Lower leg skin (tissue), 4 donors: ENCODE measurements around the gene CASP3. TPM values are rescaled to one million over a fixed set of nuclear protein-coding genes. Genes with fewer than 3 reads are reported as not detected.
A peak's percentile ranks its signal among the peaks of the same experiment; 100 is the strongest.

ENCODE experiments used
- DNase-seq, 2 donors: peaks; one replicate each; pipeline ENCODE4 v3.0.0-alpha.2; 2019; ENCODE audit warnings: low spot score in 2 of 2
- H3K4me3 ChIP-seq: fragments of 200-600 bp; sonication (generic); 2 replicates; pipeline ENCODE4 v1.5.1; 2017; ENCODE audit warnings: mild to moderate bottlenecking, low read depth; ENCODE audit not compliant: poor library complexity, severe bottlenecking
- CTCF ChIP-seq, 3 donors: fragments of 450-650 bp; IDR thresholded peaks; one replicate each; pipeline ENCODE4 v1.5.1; 2016; ENCODE audit warnings: antibody characterized with exemption in 3 of 3, mild to moderate bottlenecking in 3 of 3, moderate library complexity in 2 of 3
- POLR2A ChIP-seq, 2 donors: fragments of 450-650 bp; IDR thresholded peaks; one replicate each; pipeline ENCODE4 v1.6.1; 2016 to 2017; ENCODE audit warnings: antibody characterized with exemption in 2 of 2, mild to moderate bottlenecking in 1 of 2, moderate library complexity in 1 of 2
- WGBS, 2 donors: methylation state at CpG; one replicate each; pipeline ENCODE4 v1.1.5; 2018; 5-methylcytosine and 5-hydroxymethylcytosine counted together
- intact Hi-C: fragments of 100-400 bp; cut with DNase I; formaldehyde crosslinking; loops from one replicate; pipeline ENCODE4 v1.15.0; 2023; ENCODE audit warnings: low total_unique reads
- total RNA-seq, 4 donors: library from RNA; depleted of rRNA; stranded (reverse); fragments of >200 nt; gene quantifications; one replicate each; pipeline ENCODE4 v1.1.0, GENCODE V29; 2016

Gene CASP3
- total RNA-seq = 10 to 100 TPM; 10.2 to 18.4 (median 14.8) TPM

- H3K4me3 ChIP-seq = peak within 1 kb of the TSS; percentile 63
- TF ChIP-seq POLR2A (IDR thresholded peaks at IDR 0.05) (peak in 1 of 2 donors; percentile 67), CTCF (IDR thresholded peaks at IDR 0.05) (peak in 1 of 3 donors; percentile 41)
- intact Hi-C loops = no loop called here
- 0 to 2% methylated on average over 31 to 46 of the region's 90 CpGs for WGBS, 2 donors
- peak; percentile 94 to 99 for DNase-seq
These were observed at the start of gene CASP3, which contains the start of gene PRIMPOL for GRCh38 chr4:184649026-184649970. CASP3 (minus strand) TSS chr4:184649447; CDS start chr4:184638453, 10,994 bp downstream. PRIMPOL (plus strand) TSS chr4:184649738; CDS start chr4:184657141, 7,403 bp downstream.

- intact Hi-C loops = no loop called here
- TF ChIP-seq CTCF (IDR thresholded peaks at IDR 0.05) (no peak), POLR2A (IDR thresholded peaks at IDR 0.05) (no peak)
- no peak overlapping the region for H3K4me3 ChIP-seq
- no peak for DNase-seq
- WGBS, 2 donors = 78 to 90% methylated on average over 3 of the region's 3 CpGs
These were observed 48.7 kb upstream of the CASP3 start for GRCh38 chr4:184697956-184698355.

GRCh38 chr4:184695178-184695896 is 46.1 kb upstream of the CASP3 start:
- H3K4me3 ChIP-seq = no peak overlapping the region
- intact Hi-C loops = no loop called here
- peak in 1 of 2 donors; percentile 42 for DNase-seq
- no peak for TF ChIP-seq POLR2A (IDR thresholded peaks at IDR 0.05)
- TF ChIP-seq CTCF (IDR thresholded peaks at IDR 0.05) = no peak
- WGBS, 2 donors = 51 to 52% methylated on average over 3 of the region's 3 CpGs

- no peak for DNase-seq
These were observed 45.2 kb upstream of the CASP3 start for GRCh38 chr4:184694412-184694956.

More at GRCh38 chr4:184694412-184694956, 45.2 kb upstream of the CASP3 start:
- H3K4me3 ChIP-seq = no peak overlapping the region
- TF ChIP-seq POLR2A (IDR thresholded peaks at IDR 0.05) = no peak
- TF ChIP-seq CTCF (IDR thresholded peaks at IDR 0.05) = no peak
- intact Hi-C loops = no loop called here
